CD1c-positive myeloid dendritic cell (primary cell): ENCODE results near the gene MCRS1.

Experiments used
- DNase-seq: peaks from one replicate; pipeline ENCODE4 v3.0.0-alpha.2; 2016; ENCODE audit errors: extremely low spot score

Gene MCRS1

DNA sequence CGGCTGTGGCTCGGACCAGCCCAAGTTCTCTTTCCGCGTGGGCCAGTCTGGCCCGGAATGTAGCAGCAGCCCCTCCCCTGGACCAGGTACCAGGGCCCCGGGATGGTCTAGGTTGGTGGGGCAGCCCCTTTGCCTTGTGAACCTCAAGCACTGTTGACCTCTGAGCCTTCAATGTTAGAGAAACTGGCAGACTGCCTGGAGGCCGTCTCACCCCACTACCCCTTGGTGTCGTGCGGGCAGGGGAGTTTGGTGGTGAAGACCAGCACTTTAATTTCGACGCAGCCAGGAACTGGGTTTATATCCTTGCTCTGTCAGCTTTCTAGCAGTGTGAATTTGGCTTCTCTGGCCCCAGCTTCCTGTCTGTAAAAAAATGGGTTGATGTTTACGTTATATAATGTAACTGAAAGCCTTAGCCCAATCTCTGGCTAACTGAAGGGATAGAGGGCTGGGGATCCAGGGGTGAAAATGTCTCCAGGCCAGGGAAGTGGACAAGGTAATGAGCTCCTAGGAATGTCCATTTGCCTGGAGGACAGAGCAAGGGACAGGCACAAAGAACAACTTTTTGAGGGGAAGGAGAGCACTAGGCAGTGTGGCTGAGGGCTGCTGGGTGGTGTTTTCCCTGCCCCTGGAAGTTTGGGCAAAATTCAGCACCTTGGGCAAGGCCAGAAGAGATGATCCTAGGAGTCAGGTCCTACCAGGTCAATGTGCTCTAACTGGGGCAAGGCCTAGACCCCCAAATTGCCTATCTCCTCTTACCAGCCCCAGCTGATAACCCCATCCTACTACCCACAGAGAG, 11.4 kb downstream of the MCRS1 start:
- no peak for DNase-seq

- DNase-seq = no peak
Observed at GRCh38 chr12:49555631-49556390, 12.1 kb downstream of the MCRS1 start.

DNA sequence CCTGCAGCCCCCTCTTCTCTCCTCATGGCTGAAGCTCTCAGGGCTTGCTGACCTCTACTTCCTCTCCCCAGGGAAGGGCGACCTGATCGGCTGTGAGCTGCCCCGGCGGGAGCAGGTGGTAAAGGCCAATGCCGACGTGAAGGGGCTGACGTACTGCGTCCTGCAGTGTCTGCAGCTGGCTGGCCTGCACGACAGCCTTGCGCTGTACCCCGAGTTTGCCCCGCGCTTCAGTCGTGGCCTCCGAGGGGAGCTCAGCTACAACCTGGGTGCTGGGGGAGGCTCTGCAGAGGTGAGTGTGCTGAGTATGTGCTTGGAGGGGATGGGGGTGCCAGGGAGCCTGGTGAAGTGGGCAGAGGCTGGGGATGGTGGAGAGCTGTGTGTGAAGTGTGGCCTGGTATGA, 13.7 kb downstream of the MCRS1 start:
- no peak for DNase-seq

DNA sequence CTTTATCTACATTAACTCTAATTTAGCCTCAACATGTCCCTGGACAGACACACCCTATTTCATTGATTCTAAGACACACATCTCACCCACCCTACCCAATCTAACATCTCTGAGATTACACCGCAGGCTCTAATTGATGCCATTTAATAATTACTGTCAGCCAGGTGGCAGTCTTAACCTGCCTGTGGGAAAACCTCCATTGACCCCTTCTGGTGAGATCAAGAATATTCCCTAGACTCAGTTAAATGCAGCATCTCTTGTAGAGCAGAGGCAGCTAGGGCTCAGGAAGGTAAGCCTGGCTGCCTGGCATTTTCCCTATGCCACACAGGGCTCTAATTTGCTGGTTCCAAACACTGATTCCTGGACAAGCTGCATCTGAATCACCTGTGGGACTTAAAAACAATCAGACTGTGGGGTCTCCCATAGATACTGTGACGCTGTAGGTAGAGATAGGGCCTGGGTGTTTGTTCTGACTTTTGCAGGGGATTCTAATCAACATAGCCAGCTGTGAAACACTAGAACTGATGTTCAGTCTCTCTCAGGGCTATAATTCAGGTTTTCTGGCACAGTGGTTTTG, 14.3 kb downstream of the MCRS1 start:
- DNase-seq = peak; percentile 26

DNA sequence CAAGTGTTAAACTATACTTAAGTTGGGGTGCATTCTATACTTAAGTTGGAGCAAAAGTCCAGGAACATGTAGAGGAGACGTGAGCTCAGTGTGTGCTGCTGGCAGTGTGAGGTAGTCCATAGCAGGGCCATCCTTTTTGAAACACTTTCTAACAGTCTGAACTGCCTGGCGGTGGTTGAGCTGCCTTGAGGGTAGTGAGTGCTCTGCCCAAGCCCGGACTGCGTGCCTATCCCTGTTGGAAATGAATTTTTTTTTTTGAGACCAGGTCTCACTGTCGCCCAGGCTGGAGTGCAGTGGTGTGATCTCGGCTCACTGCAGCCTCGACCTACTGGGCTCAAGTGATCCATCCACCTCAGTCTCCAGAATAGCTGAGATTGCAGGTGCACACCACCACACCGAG, 15.0 kb downstream of the MCRS1 start:
- no peak for DNase-seq

DNA sequence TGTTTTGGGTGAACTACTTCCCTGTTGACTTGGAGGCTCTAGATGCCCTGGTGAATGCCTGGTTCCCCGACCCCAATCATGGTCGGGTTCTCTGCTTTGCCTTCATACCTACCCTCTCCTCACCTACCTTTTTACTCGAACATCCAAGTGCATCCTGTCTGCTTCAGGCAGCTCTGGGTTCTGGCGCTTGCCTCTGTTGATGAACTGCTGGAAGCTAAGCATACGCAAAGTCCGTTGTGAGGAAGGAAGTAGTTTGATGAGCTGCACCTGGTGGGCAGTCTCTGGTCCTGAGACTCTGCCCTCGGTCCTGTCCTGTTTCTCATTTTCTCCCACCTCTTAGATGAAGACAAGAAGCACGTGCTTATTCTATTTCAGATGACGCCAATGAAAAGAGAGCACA, 15.5 kb downstream of the MCRS1 start:
- DNase-seq = no peak

- DNase-seq = no peak
Observed at GRCh38 chr12:49552014-49552413, 15.9 kb downstream of the MCRS1 start.

DNA sequence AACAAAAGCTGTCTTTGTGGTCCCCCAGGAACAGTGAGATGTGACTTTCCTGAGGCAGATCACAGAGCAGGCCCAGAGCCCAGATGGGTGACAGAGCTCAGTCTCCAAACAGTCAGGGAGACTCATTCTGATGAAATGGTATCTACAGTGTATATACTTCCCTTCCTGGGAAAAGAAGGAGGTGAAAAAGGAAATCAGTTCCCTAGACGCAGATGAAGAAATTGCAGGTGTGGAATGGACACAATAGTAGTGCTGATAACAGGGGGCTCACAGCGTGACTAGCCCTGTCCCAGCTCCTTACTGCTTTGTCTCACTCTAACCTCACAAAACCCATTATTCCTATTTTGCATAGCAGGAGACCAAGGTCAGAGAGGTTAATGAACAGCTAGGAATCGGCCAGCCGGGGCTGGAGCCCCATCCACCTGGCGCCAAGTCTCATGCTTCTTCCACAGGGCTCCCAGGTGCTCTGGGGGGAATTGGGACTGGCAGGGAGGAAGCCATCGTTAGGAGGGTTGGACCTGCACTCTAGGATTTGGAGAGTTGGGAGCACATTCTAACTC, 17.2 kb downstream of the MCRS1 start:
- no peak for DNase-seq

DNA sequence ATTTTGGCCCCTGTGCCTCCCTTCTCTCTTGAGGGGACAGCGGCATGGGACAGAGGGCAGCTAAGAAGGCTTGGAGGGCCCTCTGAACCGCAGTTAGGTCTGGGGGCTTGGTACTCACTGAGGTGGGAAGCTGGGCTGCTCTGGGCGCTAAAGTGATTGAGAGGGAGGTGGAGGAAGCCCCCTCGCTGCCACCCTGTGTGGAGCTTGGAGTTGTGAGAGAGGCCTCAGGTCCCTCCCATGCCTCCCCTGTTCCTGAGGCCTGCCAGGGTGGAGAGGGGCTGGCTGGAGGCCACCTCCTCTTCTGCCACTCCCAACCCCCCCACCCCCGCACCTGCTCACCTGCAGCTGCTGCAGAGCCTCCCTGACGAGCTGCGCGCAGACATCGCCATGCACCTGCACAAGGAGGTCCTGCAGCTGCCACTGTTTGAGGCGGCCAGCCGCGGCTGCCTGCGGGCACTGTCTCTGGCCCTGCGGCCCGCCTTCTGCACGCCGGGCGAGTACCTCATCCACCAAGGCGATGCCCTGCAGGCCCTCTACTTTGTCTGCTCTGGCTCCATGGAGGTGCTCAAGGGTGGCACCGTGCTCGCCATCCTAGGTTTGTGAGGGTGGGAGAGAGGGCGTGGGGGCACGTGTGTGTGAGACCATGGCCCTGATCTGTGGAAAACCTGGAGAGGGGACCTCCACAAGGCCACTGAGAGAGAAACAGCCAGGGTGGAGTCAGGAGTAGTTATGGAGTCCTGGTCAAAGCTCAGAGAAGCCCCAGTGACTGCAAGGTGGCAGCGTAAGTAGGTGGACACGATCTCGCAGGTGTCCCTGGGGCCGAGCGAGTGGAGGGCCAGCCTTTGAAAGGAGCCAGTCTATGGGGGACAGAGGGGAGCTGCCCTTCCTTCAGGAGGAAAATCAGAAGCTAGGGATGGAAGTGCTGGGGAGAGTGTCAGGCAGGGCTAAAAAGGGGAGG, 17.9 kb downstream of the MCRS1 start:
- DNase-seq = no peak

DNA sequence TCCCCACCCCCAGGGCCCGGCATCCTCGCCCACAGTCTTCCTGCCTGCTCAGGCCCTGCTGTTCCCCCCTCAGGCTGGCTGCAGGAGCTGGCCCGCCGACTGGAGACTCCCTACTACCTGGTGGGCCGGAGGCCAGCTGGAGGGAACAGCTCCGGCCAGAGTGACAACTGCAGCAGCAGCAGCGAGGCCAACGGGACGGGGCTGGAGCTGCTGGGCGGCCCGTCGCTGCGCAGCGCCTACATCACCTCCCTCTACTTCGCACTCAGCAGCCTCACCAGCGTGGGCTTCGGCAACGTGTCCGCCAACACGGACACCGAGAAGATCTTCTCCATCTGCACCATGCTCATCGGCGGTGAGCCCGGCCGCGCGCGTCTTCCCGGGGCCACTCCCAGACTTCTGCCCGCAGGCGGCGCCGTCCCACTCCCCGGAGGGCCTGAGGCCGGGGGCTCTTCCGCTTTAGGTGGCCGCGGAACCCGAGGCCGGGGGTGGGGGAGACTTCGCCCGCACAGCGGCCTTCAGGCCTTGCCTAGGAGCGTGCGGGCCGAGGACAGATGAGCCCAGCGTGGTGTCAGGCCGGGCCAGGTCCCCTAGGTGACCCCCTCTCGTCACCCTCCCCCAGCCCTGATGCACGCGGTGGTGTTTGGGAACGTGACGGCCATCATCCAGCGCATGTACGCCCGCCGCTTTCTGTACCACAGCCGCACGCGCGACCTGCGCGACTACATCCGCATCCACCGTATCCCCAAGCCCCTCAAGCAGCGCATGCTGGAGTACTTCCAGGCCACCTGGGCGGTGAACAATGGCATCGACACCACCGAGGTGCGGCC, 18.9 kb downstream of the MCRS1 start:
- DNase-seq = peak; percentile 61

- DNase-seq = no peak
Observed at GRCh38 chr12:49548481-49548821, 19.5 kb downstream of the MCRS1 start.

- no peak for DNase-seq
Observed at GRCh38 chr12:49547090-49547690, 20.8 kb downstream of the MCRS1 start.

GRCh38 chr12:49546481-49546880, 21.5 kb downstream of the MCRS1 start:
- DNase-seq = no peak

GRCh38 chr12:49545815-49546214, 22.1 kb downstream of the MCRS1 start:
- no peak for DNase-seq

- no peak for DNase-seq
Observed at GRCh38 chr12:49543914-49544815, 23.8 kb downstream of the MCRS1 start.

- DNase-seq = no peak
Observed at GRCh38 chr12:49543221-49543913, 24.6 kb downstream of the MCRS1 start.

- DNase-seq = no peak
Observed at GRCh38 chr12:49542592-49543160, 25.3 kb downstream of the MCRS1 start.

DNA sequence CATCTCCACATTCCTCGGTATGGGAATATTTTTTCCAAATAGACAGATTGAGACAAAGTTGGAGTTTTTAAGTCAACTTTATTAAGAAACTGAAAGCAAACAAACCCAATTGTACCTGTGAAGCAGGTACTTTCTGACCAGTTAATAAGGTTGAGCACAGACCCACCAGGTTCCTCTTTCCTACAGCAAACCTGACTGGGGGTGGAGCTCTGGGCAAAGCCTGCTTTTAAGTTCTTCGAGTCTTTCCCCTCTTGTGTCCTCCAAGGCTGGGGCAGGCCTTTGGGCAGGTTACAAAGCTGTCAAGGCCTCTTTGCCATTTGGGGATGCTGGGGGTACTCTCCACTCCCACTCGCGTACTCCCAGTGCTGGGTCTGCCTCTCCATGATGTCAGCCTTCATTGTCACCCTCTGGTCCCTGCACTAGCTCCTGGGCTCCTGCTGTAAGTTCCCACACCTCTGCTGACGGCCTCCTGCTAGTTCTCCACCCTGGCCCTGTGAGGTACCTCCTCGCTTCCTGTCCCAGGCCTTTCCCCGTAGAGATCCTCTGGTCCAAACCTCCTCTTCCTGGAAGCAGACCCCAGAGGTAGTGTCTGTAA, 25.9 kb downstream of the MCRS1 start:
- DNase-seq = no peak
